ENCODE results near the gene SOX9. TPM values are rescaled to one million over a fixed set of nuclear protein-coding genes. Genes with fewer than 3 reads are reported as not detected.

The SOX9 gene
- total RNA-seq, 2 donors from 2014 or later: 7.0 to 20.6 TPM

DNA sequence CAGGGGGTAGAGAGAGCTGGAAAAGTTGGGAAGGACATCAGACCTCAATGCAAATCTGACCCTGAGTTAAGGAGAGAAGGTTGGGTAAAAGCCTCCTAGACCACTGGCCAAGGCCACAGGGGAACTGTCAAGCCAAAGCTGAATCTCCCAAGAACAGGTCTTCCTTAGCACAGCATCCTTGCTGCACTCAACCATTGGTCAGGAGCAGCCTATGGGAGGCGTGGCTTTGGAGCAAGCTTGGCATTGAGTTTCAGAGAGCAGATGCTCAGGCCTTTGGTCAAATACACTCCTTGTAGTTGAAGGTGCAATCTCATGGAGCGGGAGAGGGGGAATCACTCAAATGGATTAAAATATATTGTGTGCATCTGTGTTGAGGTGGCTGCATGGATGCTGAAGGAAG is 21.8 kb downstream of the SOX9 start:
- Histone ChIP-seq H3K27ac (no peak overlapping the region), H3K36me3 (no peaks in the 10 kb centered on the region), H3K27me3 (no peaks in the 10 kb centered on the region), H3K9me3 (no peaks in the 10 kb centered on the region), H3K4me3 (no peak overlapping the region), H3K4me1 (no peaks in the 10 kb centered on the region)
- no peak for DNase-seq (ENCODE audit: low spot score)
- TF ChIP-seq, protein P1, sequence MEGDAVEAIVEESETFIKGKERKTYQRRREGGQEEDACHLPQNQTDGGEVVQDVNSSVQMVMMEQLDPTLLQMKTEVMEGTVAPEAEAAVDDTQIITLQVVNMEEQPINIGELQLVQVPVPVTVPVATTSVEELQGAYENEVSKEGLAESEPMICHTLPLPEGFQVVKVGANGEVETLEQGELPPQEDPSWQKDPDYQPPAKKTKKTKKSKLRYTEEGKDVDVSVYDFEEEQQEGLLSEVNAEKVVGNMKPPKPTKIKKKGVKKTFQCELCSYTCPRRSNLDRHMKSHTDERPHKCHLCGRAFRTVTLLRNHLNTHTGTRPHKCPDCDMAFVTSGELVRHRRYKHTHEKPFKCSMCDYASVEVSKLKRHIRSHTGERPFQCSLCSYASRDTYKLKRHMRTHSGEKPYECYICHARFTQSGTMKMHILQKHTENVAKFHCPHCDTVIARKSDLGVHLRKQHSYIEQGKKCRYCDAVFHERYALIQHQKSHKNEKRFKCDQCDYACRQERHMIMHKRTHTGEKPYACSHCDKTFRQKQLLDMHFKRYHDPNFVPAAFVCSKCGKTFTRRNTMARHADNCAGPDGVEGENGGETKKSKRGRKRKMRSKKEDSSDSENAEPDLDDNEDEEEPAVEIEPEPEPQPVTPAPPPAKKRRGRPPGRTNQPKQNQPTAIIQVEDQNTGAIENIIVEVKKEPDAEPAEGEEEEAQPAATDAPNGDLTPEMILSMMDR (IDR thresholded peaks at IDR 0.05): no peak

DNA sequence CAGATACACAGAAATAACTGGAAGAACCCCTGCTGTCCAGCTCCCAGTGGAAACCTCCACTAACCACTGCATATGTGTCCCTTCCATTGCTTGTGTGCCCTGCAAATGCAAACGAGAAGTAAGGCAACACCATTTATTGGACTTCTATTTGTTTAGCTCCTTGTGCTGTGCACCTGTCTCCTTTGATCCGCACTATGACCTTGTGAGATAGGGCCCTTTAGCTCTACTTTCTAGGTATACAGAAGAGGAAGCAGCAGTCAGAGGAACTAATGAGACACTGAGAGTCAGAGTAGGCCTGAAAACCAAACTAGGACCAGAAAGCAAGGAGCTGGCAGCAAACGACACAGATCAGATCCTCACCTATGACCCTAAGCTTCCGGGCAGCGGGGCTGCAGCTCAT is 22.4 kb downstream of the SOX9 start:
- no peak overlapping the region for H3K4me3 ChIP-seq
- TF ChIP-seq, protein P1 (IDR thresholded peaks at IDR 0.05): no peak
- no peaks in the 10 kb centered on the region for H3K4me1 ChIP-seq
- no peak overlapping the region for H3K27ac ChIP-seq
- DNase-seq (ENCODE audit: low spot score): no peak
- H3K27me3 ChIP-seq: no peaks in the 10 kb centered on the region
- no peaks in the 10 kb centered on the region for H3K36me3 ChIP-seq
- H3K9me3 ChIP-seq: no peaks in the 10 kb centered on the region

DNA sequence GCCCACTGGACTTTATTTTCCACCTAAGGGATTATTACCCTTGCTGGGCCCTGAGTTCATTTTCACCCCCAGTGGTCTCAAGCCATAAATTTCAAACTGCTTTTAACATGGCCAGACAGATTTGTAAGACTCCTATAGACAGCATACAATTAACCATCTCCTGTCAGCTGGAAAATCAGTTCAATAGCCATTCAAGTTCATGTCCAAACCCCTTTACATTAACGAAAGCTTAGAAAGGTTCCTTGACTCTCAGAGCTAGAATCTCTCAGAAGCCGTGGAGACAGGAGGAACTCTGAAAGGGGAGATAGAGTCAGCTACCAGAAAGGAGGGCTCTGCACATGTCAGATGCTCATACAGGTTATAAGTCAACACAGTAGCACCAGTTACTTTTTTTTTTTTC is 23.3 kb downstream of the SOX9 start:
- Histone ChIP-seq H3K27ac (no peak overlapping the region), H3K27me3 (no peaks in the 10 kb centered on the region), H3K9me3 (no peaks in the 10 kb centered on the region), H3K4me3 (no peak overlapping the region), H3K4me1 (no peaks in the 10 kb centered on the region), H3K36me3 (no peaks in the 10 kb centered on the region)
- DNase-seq (ENCODE audit: low spot score): no peak
- TF ChIP-seq, protein P1 (IDR thresholded peaks at IDR 0.05): no peak

DNA sequence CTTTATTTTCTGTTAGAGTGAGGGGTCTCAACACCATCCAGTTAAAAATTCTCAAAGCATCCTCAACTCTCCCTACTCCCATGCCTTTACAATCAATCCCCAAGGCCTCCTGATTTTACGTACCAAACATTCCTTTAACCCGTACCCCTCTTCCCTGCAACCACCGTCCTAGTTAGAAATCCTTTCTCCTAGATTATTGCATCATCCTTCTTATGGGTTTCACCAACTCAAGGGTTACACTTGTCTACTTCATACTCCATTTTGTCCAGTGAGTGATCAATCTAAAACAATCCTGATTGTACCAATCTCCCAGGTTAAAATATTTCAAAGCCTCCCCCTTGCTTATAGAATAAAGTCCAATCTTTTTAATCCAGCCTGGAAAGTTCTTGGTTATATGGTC is 24.7 kb downstream of the SOX9 start:
- Histone ChIP-seq H3K36me3 (no peaks in the 10 kb centered on the region), H3K27me3 (no peaks in the 10 kb centered on the region), H3K4me3 (no peak overlapping the region), H3K4me1 (no peaks in the 10 kb centered on the region), H3K9me3 (no peaks in the 10 kb centered on the region), H3K27ac (no peak overlapping the region)
- no peak for DNase-seq (ENCODE audit: low spot score)
- TF ChIP-seq, protein P1 (IDR thresholded peaks at IDR 0.05): no peak

DNA sequence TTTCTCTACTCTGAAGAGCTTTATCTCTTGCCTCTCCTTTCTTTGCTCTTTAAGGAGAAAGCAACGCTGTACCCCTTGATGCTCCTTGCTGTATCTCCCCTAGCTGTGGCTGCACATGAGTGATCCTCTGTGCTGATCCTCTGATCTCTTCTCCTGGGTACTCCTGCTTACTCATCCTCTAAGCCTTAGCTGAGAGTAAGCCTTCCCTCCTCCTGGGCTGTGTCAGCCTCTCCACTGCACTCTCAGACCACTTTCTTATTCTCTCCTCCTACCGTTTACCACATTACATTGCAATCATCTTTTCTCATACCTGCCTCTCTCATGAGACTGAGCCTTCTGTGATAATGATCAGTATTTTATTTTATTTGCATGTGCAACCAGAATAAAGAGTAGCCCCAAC is 25.1 kb downstream of the SOX9 start:
- no peaks in the 10 kb centered on the region for H3K9me3 ChIP-seq
- no peak overlapping the region for H3K27ac ChIP-seq
- H3K4me3 ChIP-seq: no peak overlapping the region
- H3K36me3 ChIP-seq: no peaks in the 10 kb centered on the region
- H3K4me1 ChIP-seq: no peaks in the 10 kb centered on the region
- no peaks in the 10 kb centered on the region for H3K27me3 ChIP-seq
- TF ChIP-seq, protein P1 (IDR thresholded peaks at IDR 0.05): no peak
- DNase-seq (ENCODE audit: low spot score): no peak

DNA sequence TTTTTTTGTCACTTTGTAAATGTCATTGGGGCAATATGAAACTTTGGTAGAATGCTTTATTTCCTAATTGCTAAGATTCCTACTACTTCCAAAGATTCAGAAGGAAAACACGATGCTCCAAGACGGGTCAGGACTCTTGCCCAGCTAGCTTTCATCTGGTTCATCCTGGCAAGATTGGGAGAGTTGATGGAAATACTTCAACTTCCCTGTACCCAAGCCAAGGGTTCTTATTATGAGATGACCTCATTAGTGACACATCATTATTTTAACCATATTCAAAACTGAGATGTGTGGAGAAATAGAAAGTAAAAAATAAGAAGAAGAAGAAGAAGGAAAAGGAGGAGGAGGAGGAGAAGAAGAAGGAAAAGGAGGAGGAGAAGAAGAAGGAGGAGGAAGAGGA is 25.6 kb downstream of the SOX9 start:
- Histone ChIP-seq H3K27me3 (no peaks in the 10 kb centered on the region), H3K4me3 (no peak overlapping the region), H3K36me3 (no peaks in the 10 kb centered on the region), H3K27ac (no peak overlapping the region), H3K4me1 (peaks cover 0 to 4% of the 10 kb centered on the region in 2 donors), H3K9me3 (no peaks in the 10 kb centered on the region)
- TF ChIP-seq, protein P1 (IDR thresholded peaks at IDR 0.05): no peak
- no peak for DNase-seq (ENCODE audit: low spot score)

Measured in right atrium auricular region (tissue), 2 donors.